ENCODE results near the gene LGMN.

The LGMN gene

GRCh38 chr14:92724516-92725340 is 23.7 kb downstream of the LGMN start:
- DNase-seq (ENCODE audit: extremely low spot score) = no peak
- CTCF ChIA-PET = interaction anchor here (1.4 to 4.8 kb wide), 3 partner anchors 10 to 56 kb away, joined by 3 to 33 read pairs (median 4); no protein-coding TSS in a partner anchor
- POLR2A ChIA-PET = no interaction called here
- TF ChIP-seq CTCF (IDR thresholded peaks at IDR 0.05; ENCODE audit: control extremely low read depth, extremely low read depth, low read depth, missing control alignments) = no peak

DNA sequence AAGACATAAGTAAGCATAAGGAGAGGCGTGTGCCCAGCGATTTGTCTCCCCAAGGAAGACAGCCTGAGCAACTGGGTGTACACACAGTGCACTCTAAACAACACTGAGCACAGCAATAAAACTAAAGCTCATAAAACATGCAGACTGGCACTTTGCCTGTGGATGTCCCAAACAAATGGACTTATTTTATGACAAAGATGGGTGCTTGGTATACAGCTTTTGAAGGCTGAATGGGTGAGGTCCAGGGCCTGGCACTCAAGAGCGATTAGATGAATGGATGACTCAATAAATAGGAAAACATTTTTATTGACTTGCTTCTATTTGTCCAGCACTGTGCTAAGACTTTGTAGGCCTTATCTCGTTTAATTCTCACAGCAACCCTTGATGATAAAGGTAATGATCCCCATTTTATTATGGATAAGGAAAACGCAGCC is 28.5 kb downstream of the LGMN start:
- no peak for TF ChIP-seq CTCF (IDR thresholded peaks at IDR 0.05; ENCODE audit: control extremely low read depth, extremely low read depth, low read depth, missing control alignments)
- no peak for DNase-seq (ENCODE audit: extremely low spot score)
- ChIA-PET CTCF (interaction anchor here (0.9 to 1.4 kb wide), 4 partner anchors 14 to 64 kb away, joined by 3 to 4 read pairs (median 3); no protein-coding TSS in a partner anchor), POLR2A (interaction anchor here (0.6 kb wide), 1 partner anchor 22 kb away, joined by 3 read pairs; no protein-coding TSS in a partner anchor)

DNA sequence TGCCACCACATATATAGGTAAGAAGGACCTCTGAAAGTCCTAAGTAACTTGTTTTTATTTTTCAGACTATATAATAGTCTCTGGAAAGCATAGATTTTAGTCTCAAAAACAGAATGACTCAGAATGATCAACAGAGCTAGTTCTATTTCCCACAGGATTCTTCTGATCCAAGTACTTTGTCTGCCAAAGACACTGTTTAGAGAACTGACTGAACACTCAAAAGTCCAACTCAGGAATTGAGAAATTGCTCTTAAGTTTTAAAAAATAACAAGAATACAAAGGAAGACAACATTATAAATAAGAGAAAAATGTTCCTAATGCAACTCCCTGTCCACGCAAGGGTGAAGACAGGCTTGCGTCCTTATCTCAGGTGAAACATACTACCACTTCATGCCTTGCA is 29.0 kb downstream of the LGMN start:
- DNase-seq (ENCODE audit: extremely low spot score) = no peak
- no peak for TF ChIP-seq CTCF (IDR thresholded peaks at IDR 0.05; ENCODE audit: control extremely low read depth, extremely low read depth, low read depth, missing control alignments)
- ChIA-PET CTCF (interaction anchor here (0.9 to 1.4 kb wide), 4 partner anchors 14 to 65 kb away, joined by 3 to 4 read pairs (median 3); no protein-coding TSS in a partner anchor), POLR2A (no interaction called here)

DNA sequence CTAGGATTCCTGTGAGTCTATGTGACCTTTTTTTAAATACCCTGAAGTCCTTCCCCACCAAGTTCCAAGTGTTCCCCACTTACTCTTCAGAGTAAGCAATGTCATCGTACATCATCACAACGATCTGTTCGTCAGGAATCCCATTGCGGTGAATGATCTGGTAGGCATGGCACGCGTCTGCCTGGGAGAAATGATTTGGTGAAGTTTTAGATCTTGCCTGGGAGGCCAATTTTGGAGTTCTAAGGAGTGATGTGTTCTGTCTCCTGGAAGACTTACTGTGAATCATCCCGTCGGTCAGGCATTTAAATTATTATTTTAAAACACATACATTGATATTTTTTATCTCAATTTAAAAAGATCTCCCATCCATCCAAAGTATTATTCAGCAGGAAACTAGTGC is 29.8 kb downstream of the LGMN start:
- ChIA-PET POLR2A (no interaction called here), CTCF (interaction anchor here (1.4 to 12.3 kb wide), 2 partner anchors 26 to 66 kb away, joined by 3 to 177 read pairs; no protein-coding TSS in a partner anchor)
- no peak for DNase-seq (ENCODE audit: extremely low spot score)
- no peak for TF ChIP-seq CTCF (IDR thresholded peaks at IDR 0.05; ENCODE audit: control extremely low read depth, extremely low read depth, low read depth, missing control alignments)

GRCh38 chr14:92717571-92718042 is 30.8 kb downstream of the LGMN start:
- TF ChIP-seq CTCF (IDR thresholded peaks at IDR 0.05; ENCODE audit: control extremely low read depth, extremely low read depth, low read depth, missing control alignments) = no peak
- CTCF ChIA-PET = interaction anchor here (1.0 to 12.3 kb wide), 5 partner anchors 10 to 67 kb away, joined by 3 to 177 read pairs (median 4); no protein-coding TSS in a partner anchor
- no peak for DNase-seq (ENCODE audit: extremely low spot score)
- POLR2A ChIA-PET = no interaction called here

- POLR2A ChIA-PET = no interaction called here
- TF ChIP-seq CTCF (IDR thresholded peaks at IDR 0.05; ENCODE audit: control extremely low read depth, extremely low read depth, low read depth, missing control alignments) = no peak
- no peak for DNase-seq (ENCODE audit: extremely low spot score)
- CTCF ChIA-PET = interaction anchor here (1.5 to 12.3 kb wide), 5 partner anchors 10 to 69 kb away, joined by 7 to 177 read pairs (median 8); no protein-coding TSS in a partner anchor
Observed at GRCh38 chr14:92716131-92716530, 32.3 kb downstream of the LGMN start.

All from GM10248 (cell line).